ENCODE results near the gene TM2D3. TPM values are rescaled to one million over a fixed set of nuclear protein-coding genes. Genes with fewer than 3 reads are reported as not detected.

TM2D3 gene
- total and polyA plus RNA-seq, 2 donors (not counting 3 experiments of a cell fraction or from before 2014, with no cell fraction given) = 34.3 to 51.5 TPM

GRCh38 chr15:101642361-101642760 lies 9.8 kb downstream of the TM2D3 start:
- peak overlapping the region; percentile 93 for H3K27ac ChIP-seq (ENCODE audit: insufficient read depth, low read depth, low read length)
- peak overlapping the region; percentile 37 for H3K4me2 ChIP-seq (ENCODE audit: insufficient read depth, low read length)
- no peaks in the 10 kb centered on the region for H4K20me1 ChIP-seq (replicated peaks; ENCODE audit: control insufficient read depth, extremely low read depth, insufficient read depth, low read length)
- H3K9me3 ChIP-seq (replicated peaks; ENCODE audit: control insufficient read depth, insufficient read depth, low read length) = no peaks in the 10 kb centered on the region
- H3K9ac ChIP-seq (replicated peaks; ENCODE audit: extremely low read depth, insufficient read depth, low read length) = peak overlapping the region; percentile 43
- POLR2A ChIA-PET = interaction anchor here (0.9 kb wide), 1 partner anchor 9 kb away, joined by 3 read pairs; the partner anchor contains the start of gene TM2D3
- H3K79me2 ChIP-seq (ENCODE audit: control insufficient read depth, insufficient read depth, low read length) = peaks cover 4% of the 10 kb centered on the region
- dilution Hi-C loops (cut with MboI; ENCODE audit: extremely low pct_ligation_motif_present, low sequenced_read_pairs) = no loop called here
- CTCF ChIA-PET = interaction anchor here (1.0 to 5.1 kb wide), 27 partner anchors 9 to 724 kb away, joined by 3 to 82 read pairs (median 5); partner anchors contain the start of genes SNRPA1, TARS3 and TM2D3
- DNase-seq (ENCODE audit: low read depth, low spot score) (peak; percentile 41), FAIRE-seq (no peak)
- BruUV-seq (replicated peaks) = TSS peak; percentile 100
- peaks cover 23% of the 10 kb centered on the region for H3K4me1 ChIP-seq (ENCODE audit: control insufficient read depth, extremely low read depth, insufficient read depth, low read length)
- peaks cover 11 to 15% of the 10 kb centered on the region in 2 experiments for H3K36me3 ChIP-seq (ENCODE audit: control insufficient read depth in 2 of 2, extremely low read depth in 1 of 2, insufficient read depth in 2 of 2, low read length in 2 of 2)
- intact Hi-C loops (cut with micrococcal nuclease) = loop anchor here (1.0 to 2.0 kb wide), 4 partner anchors 9 to 1040 kb away; partner anchors contain the start of genes ASB7, LINS1 and TARS3
- no peaks in the 10 kb centered on the region for H3K9me1 ChIP-seq (replicated peaks; ENCODE audit: control insufficient read depth, extremely low read depth, insufficient read depth, low read length)
- no peak overlapping the region for H3K4me3 ChIP-seq (replicated peaks in 1 of 3; ENCODE audit: insufficient read depth in 1 of 3, low read depth in 1 of 3, low read length in 3 of 3)
- TF ChIP-seq CTCF (IDR thresholded peaks at IDR 0.05; ENCODE audit: extremely low read depth in 1 of 2, insufficient read depth in 1 of 2, low read depth in 1 of 2, low read length in 2 of 2) (peak in 1 of 2 donors; percentile 13), POLR2A (IDR thresholded peaks at IDR 0.05; ENCODE audit: low read depth, low read length) (no peak)
- H3K27me3 ChIP-seq (ENCODE audit: control insufficient read depth in 2 of 2, insufficient read depth in 2 of 2, low read length in 2 of 2) = no peaks in the 10 kb centered on the region
- H2AFZ ChIP-seq (ENCODE audit: low read depth, low read length) = peak overlapping the region; percentile 43

- peak; percentile 85 for FAIRE-seq
- intact Hi-C loops (cut with micrococcal nuclease) = loop anchor here (1.0 to 2.0 kb wide), 11 partner anchors 9 to 1039 kb away; partner anchors contain the start of genes ASB7, LINS1, SELENOS and TARS3
- POLR2A ChIA-PET = interaction anchor here (0.9 kb wide), 1 partner anchor 10 kb away, joined by 3 read pairs; the partner anchor contains the start of gene TM2D3
Observed at GRCh38 chr15:101641894-101642293, 10.3 kb downstream of the TM2D3 start.

More at GRCh38 chr15:101641894-101642293, 10.3 kb downstream of the TM2D3 start:
- Histone ChIP-seq H3K27me3 (ENCODE audit: control insufficient read depth in 2 of 2, insufficient read depth in 2 of 2, low read length in 2 of 2) (no peaks in the 10 kb centered on the region), H3K4me1 (ENCODE audit: control insufficient read depth, extremely low read depth, insufficient read depth, low read length) (peaks cover 23% of the 10 kb centered on the region), H3K27ac (ENCODE audit: insufficient read depth, low read depth, low read length) (peak overlapping the region; percentile 93), H3K4me3 (replicated peaks in 1 of 3; ENCODE audit: insufficient read depth in 1 of 3, low read depth in 1 of 3, low read length in 3 of 3) (no peak overlapping the region), H4K20me1 (replicated peaks; ENCODE audit: control insufficient read depth, extremely low read depth, insufficient read depth, low read length) (no peaks in the 10 kb centered on the region), H3K9me3 (replicated peaks; ENCODE audit: control insufficient read depth, insufficient read depth, low read length) (no peaks in the 10 kb centered on the region), H3K36me3 (ENCODE audit: control insufficient read depth in 2 of 2, extremely low read depth in 1 of 2, insufficient read depth in 2 of 2, low read length in 2 of 2) (peaks cover 9 to 15% of the 10 kb centered on the region in 2 experiments), H3K9ac (replicated peaks; ENCODE audit: extremely low read depth, insufficient read depth, low read length) (peak overlapping the region; percentile 43), H3K9me1 (replicated peaks; ENCODE audit: control insufficient read depth, extremely low read depth, insufficient read depth, low read length) (no peaks in the 10 kb centered on the region), H3K4me2 (ENCODE audit: insufficient read depth, low read length) (peak overlapping the region; percentile 37), H2AFZ (ENCODE audit: low read depth, low read length) (no peak overlapping the region), H3K79me2 (ENCODE audit: control insufficient read depth, insufficient read depth, low read length) (peaks cover 2% of the 10 kb centered on the region)
- DNase-seq (ENCODE audit: low read depth, low spot score) = peak; percentile 83
- dilution Hi-C loops (cut with MboI; ENCODE audit: extremely low pct_ligation_motif_present, low sequenced_read_pairs) = no loop called here
- TF ChIP-seq POLR2A (IDR thresholded peaks at IDR 0.05; ENCODE audit: low read depth, low read length) = no peak
- TF ChIP-seq CTCF (IDR thresholded peaks at IDR 0.05; ENCODE audit: extremely low read depth in 1 of 2, insufficient read depth in 1 of 2, low read depth in 1 of 2, low read length in 2 of 2) = no peak
- TF ChIP-seq GATA2 (IDR thresholded peaks at IDR 0.05; ENCODE audit: insufficient read depth, insufficient read length, low read depth, low read length) = no peak
- no TSS peak for BruUV-seq (replicated peaks)
- CTCF ChIA-PET = interaction anchor here (0.6 to 5.1 kb wide), 31 partner anchors 8 to 724 kb away, joined by 3 to 82 read pairs (median 4); partner anchors contain the start of genes SNRPA1, TARS3 and TM2D3
